HCT116 (cell line): ENCODE data around the gene PADI4. TPM values are rescaled to one million over a fixed set of nuclear protein-coding genes. Genes with fewer than 3 reads are reported as not detected.

Source experiments
- ATAC-seq: fragments of 200-7000 bp; cut with Tn5 transposase; 2 replicates; pipeline ENCODE4 v1.9.1; 2020; ENCODE audit warnings: mild to moderate bottlenecking, moderate library complexity
- BruUV-seq: library from RNA; stranded (reverse); fragments of 400-500 nt; replicated peaks from 2 replicates; lab custom pipeline; 2021; lab: Mats Ljungman, UMichigan
- CTCF ChIA-PET: fragments of 300-600 bp; sonication (Branson Sonifier 250); formaldehyde crosslinking; loops from one replicate; lab custom pipeline; 2021; ENCODE audit warnings: antibody characterized with exemption; lab: Charles Lee
- POLR2A ChIA-PET: fragments of 300-600, 350-600 bp; sonication (Branson Sonifier 250); formaldehyde crosslinking; loops from one replicate; lab custom pipeline; 2021; ENCODE audit warnings: antibody characterized with exemption; lab: Charles Lee
- RAD21 ChIA-PET, 2 experiments: fragments of 300-600 bp; sonication (Branson Sonifier 250); formaldehyde crosslinking; loops; one replicate each; lab custom pipeline; 2023; ENCODE audit warnings: low total read pairs in 2 of 2; ENCODE audit not compliant: uncharacterized antibody in 2 of 2, unreplicated experiment in 2 of 2, low non-redundant PET in 1 of 2; lab: Charles Lee
- DNase-seq: peaks from one replicate; pipeline ENCODE4 v3.0.0-alpha.2; 2010; ENCODE audit warnings: low read depth, low spot score
- H2AFZ ChIP-seq: fragments of 200-600 bp; shearing (Covaris generic), sonication (generic); 2 replicates; pipeline ENCODE4 v1.6.1; 2017; ENCODE audit warnings: low read depth, mixed run types, mixed read lengths, antibody characterized with exemption, low read length; ENCODE audit not compliant: poor library complexity, severe bottlenecking
- H3K27ac ChIP-seq: 2 replicates; pipeline ENCODE4 v1.5.1; 2012; ENCODE audit warnings: low read depth, low read length
- H3K27me3 ChIP-seq: fragments of 200-600 bp; sonication (generic); 2 replicates; pipeline ENCODE4 v1.6.1; 2016; ENCODE audit warnings: mixed run types, low read length, mixed read lengths; ENCODE audit not compliant: insufficient read depth
- H3K36me3 ChIP-seq, 2 experiments: fragments of 200-500 bp in 1 of 2; fragments of 200-600 bp in 1 of 2; sonication (Bioruptor generic) in 1 of 2; sonication (generic) in 1 of 2; 2 replicates each; pipeline versions ENCODE4 v1.5.1 to v1.6.1; 2014 to 2016; ENCODE audit warnings: low read length in 2 of 2, inconsistent platforms in 1 of 2, mixed read lengths in 1 of 2, mixed run types in 1 of 2; ENCODE audit not compliant: insufficient read depth in 2 of 2, control insufficient read depth in 1 of 2
- H3K4me1 ChIP-seq, 2 experiments: fragments of 200-600 bp in 1 of 2; sonication (generic) in 1 of 2; 2 replicates each; pipeline versions ENCODE4 v1.5.1 to v1.6.1; 2012 to 2017; ENCODE audit warnings: low read length in 2 of 2, inconsistent platforms in 1 of 2, mild to moderate bottlenecking in 1 of 2, mixed read lengths in 1 of 2, mixed run types in 1 of 2, moderate library complexity in 1 of 2; ENCODE audit not compliant: insufficient read depth in 2 of 2, control insufficient read depth in 1 of 2
- H3K4me2 ChIP-seq: fragments of 200-600 bp; sonication (generic); 2 replicates; pipeline ENCODE4 v1.6.1; 2017; ENCODE audit warnings: mixed run types, low read length, mixed read lengths
- H3K4me3 ChIP-seq, 2 experiments: fragments of 200-600 bp in 1 of 2; sonication (generic) in 1 of 2; replicated peaks in 1 of 2; 2 replicates each; pipeline ENCODE4 v1.5.1; 2011 to 2016; ENCODE audit warnings: low read length in 2 of 2, control low read depth in 1 of 2, low read depth in 1 of 2, mild to moderate bottlenecking in 1 of 2, mixed read lengths in 1 of 2, mixed run types in 1 of 2
- H3K79me2 ChIP-seq: fragments of 200-600 bp; sonication (generic); 2 replicates; pipeline ENCODE4 v1.6.1; 2017; ENCODE audit warnings: mild to moderate bottlenecking, mixed run types, low read length, moderate library complexity, mixed read lengths; ENCODE audit not compliant: insufficient read depth
- H3K9ac ChIP-seq: fragments of 200-600 bp; sonication (generic); 2 replicates; pipeline ENCODE4 v1.6.1; 2016; ENCODE audit warnings: low read length, mixed read lengths
- H3K9me2 ChIP-seq: fragments of 200-600 bp; sonication (generic), shearing (Covaris generic); 2 replicates; pipeline ENCODE4 v1.6.1; 2017; ENCODE audit warnings: mixed run types, mild to moderate bottlenecking, moderate library complexity; ENCODE audit not compliant: insufficient read depth
- H3K9me3 ChIP-seq, 2 experiments: fragments of 200-500 bp in 1 of 2; fragments of 200-600 bp in 1 of 2; sonication (Bioruptor generic) in 1 of 2; sonication (generic) in 1 of 2; 2 replicates each; pipeline ENCODE4 v1.6.1; 2014 to 2017; ENCODE audit warnings: low read length in 2 of 2, mixed read lengths in 2 of 2, inconsistent platforms in 1 of 2, low read depth in 1 of 2, mild to moderate bottlenecking in 1 of 2, mixed run types in 1 of 2, moderate library complexity in 1 of 2; ENCODE audit not compliant: control insufficient read depth in 1 of 2, insufficient read depth in 1 of 2
- H4K20me1 ChIP-seq: fragments of 200-600 bp; sonication (generic), shearing (Covaris generic); 2 replicates; pipeline ENCODE4 v1.6.1; 2017; ENCODE audit warnings: mixed run types, mild to moderate bottlenecking, moderate library complexity; ENCODE audit not compliant: insufficient read depth
- CBX3 ChIP-seq: IDR thresholded peaks from 2 replicates; pipeline ENCODE4 v1.6.1; 2012; ENCODE audit warnings: low read depth
- CEBPB ChIP-seq: IDR thresholded peaks from 2 replicates; pipeline ENCODE4 v1.6.1; 2012; ENCODE audit warnings: low read depth
- EGR1 ChIP-seq: IDR thresholded peaks from 2 replicates; pipeline ENCODE4 v1.6.1; 2012; ENCODE audit warnings: low read depth
- ELF1 ChIP-seq: IDR thresholded peaks from 2 replicates; pipeline ENCODE4 v1.6.1; 2012; ENCODE audit warnings: low read depth, borderline replicate concordance
- EZH2 ChIP-seq: fragments of 200-600 bp; sonication (generic); IDR thresholded peaks from 2 replicates; pipeline ENCODE4 v1.6.1; 2017; ENCODE audit warnings: antibody characterized with exemption, mixed run types
- EZH2phosphoT487 ChIP-seq: fragments of 200-600 bp; IDR thresholded peaks from 2 replicates; pipeline ENCODE4 v1.6.1; 2018; ENCODE audit warnings: antibody characterized with exemption, borderline replicate concordance
- JUND ChIP-seq: IDR thresholded peaks from 2 replicates; pipeline ENCODE4 v1.6.1; 2012
- POLR2A ChIP-seq: IDR thresholded peaks from 2 replicates; pipeline ENCODE4 v1.7.0; 2011; ENCODE audit warnings: borderline replicate concordance; ENCODE audit not compliant: insufficient read depth, insufficient read length; ENCODE audit errors: extremely low read depth
- SRF ChIP-seq: IDR thresholded peaks from 2 replicates; pipeline ENCODE4 v1.6.1; 2012; ENCODE audit warnings: low read depth
- YY1 ChIP-seq: IDR thresholded peaks from 2 replicates; pipeline ENCODE4 v1.6.1; 2011; ENCODE audit warnings: low read length, low read depth, moderate library complexity, mild to moderate bottlenecking; ENCODE audit not compliant: insufficient replicate concordance; ENCODE audit errors: extremely low read depth
- ZBTB33 ChIP-seq: IDR thresholded peaks from 2 replicates; pipeline ENCODE4 v1.6.1; 2011; ENCODE audit warnings: mild to moderate bottlenecking, low read length, moderate library complexity; ENCODE audit not compliant: insufficient replicate concordance; ENCODE audit errors: extremely low read depth
- ZFX ChIP-seq: fragments of 450-650 bp; IDR thresholded peaks from 2 replicates; pipeline ENCODE4 v1.6.1; 2017
- ZNF274 ChIP-seq: fragments of 200-500 bp; sonication (Bioruptor generic); IDR thresholded peaks from 2 replicates; pipeline ENCODE4 v1.6.1; 2014; ENCODE audit warnings: mild to moderate bottlenecking, low read depth, low read length, inconsistent platforms
- intact Hi-C: fragments of 100-400 bp; cut with micrococcal nuclease; formaldehyde crosslinking; loops from 2 replicates; pipeline ENCODE4 v1.10.0; 2022
- total RNA-seq: library from RNA; stranded (reverse); gene quantifications from one replicate; pipeline ENCODE4 v1.2.1, GENCODE V29; 2021; ENCODE audit not compliant: unreplicated experiment
- TF ChIP-seq, protein P1 (sequence below): IDR thresholded peaks from 2 replicates; pipeline ENCODE4 v1.6.1; 2012
- TF ChIP-seq, protein P2 (sequence below): IDR thresholded peaks from 2 replicates; pipeline ENCODE4 v1.6.1; 2012

PADI4 gene
- total RNA-seq, 1 experiment from 2014 or later = 0.44 TPM

- TF ChIP-seq SRF (no peak), ZFX (no peak), YY1 (no peak), POLR2A (no peak)
- TF ChIP-seq, protein P1, sequence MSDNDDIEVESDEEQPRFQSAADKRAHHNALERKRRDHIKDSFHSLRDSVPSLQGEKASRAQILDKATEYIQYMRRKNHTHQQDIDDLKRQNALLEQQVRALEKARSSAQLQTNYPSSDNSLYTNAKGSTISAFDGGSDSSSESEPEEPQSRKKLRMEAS = no peak
- TF ChIP-seq, all 23 proteins: peak for 0
- Histone ChIP-seq H3K4me3 (no peak overlapping the region), H3K9ac (no peak overlapping the region), H3K27ac (no peak overlapping the region), H3K4me2 (no peak overlapping the region), H3K9me2 (no peaks in the 10 kb centered on the region), H3K4me1 (no peaks in the 10 kb centered on the region), H3K9me3 (no peaks in the 10 kb centered on the region), H4K20me1 (no peaks in the 10 kb centered on the region), H3K79me2 (no peaks in the 10 kb centered on the region), H2AFZ (no peak overlapping the region), H3K36me3 (no peaks in the 10 kb centered on the region), H3K27me3 (no peaks in the 10 kb centered on the region)
- ATAC-seq = no peak
- CTCF ChIA-PET = no interaction called here
- RAD21 ChIA-PET = no interaction called here
- intact Hi-C loops = no loop called here
- POLR2A ChIA-PET = no interaction called here
- no TSS peak for BruUV-seq
- DNase-seq = no peak
Observed at GRCh38 chr1:17318262-17318661, 10.3 kb downstream of the PADI4 start.

DNA sequence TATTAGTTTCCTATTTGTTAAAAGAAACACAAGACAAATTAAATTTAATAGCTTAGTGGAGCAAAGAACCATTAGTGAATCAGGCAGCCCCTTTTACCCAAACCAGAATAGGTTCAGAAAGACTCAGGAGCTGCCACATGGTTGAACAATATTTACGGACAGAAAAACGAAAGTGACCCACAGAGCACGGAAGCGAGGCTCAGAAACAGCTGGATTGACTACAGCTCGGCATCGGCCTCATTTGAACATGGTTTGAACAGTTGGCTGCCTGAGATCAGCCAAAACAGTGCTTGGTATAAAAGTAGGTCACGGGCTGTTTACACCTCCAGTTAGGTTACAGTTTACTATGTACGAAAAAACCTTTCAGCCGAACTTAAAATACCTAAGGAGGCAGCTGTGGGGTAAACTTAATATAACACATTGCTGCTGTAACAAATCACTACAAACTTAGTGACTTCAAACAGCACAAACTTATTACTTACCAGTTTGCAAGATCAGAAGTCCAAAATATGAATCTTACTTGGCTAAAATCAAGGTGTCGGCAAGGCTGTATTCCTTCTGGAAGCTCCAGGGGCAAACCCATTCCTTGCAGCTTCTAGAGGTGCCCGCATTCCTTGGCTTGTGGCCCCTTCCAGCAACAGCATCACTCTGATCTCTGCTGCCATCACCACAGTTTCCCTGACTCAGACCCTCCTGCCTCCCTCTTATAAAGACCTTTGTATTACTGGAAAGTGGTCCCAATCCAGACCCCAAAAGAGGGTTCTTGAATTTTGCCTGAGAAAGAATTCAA, 11.8 kb downstream of the PADI4 start:
- no peak for ATAC-seq
- ChIA-PET CTCF (no interaction called here), RAD21 (interaction anchor here in 1 of 2 experiments (0.6 kb wide), 1 partner anchor 51 kb away, joined by 3 read pairs; no protein-coding TSS in a partner anchor), POLR2A (no interaction called here)
- Histone ChIP-seq H3K9me2 (no peaks in the 10 kb centered on the region), H3K4me3 (no peak overlapping the region), H3K9ac (no peak overlapping the region), H3K79me2 (no peaks in the 10 kb centered on the region), H3K4me1 (no peaks in the 10 kb centered on the region), H3K36me3 (no peaks in the 10 kb centered on the region), H2AFZ (no peak overlapping the region), H3K9me3 (no peaks in the 10 kb centered on the region), H3K27me3 (no peaks in the 10 kb centered on the region), H3K27ac (no peak overlapping the region), H3K4me2 (no peak overlapping the region), H4K20me1 (no peaks in the 10 kb centered on the region)
- no TSS peak for BruUV-seq
- DNase-seq = no peak
- TF ChIP-seq ELF1 (no peak), ZBTB33 (no peak), EZH2phosphoT487 (no peak), CBX3 (no peak), EGR1 (no peak), ZFX (no peak), POLR2A (no peak), JUND (no peak), CEBPB (no peak), SRF (no peak), ZNF274 (no peak), EZH2 (no peak)
- TF ChIP-seq, protein P2, sequence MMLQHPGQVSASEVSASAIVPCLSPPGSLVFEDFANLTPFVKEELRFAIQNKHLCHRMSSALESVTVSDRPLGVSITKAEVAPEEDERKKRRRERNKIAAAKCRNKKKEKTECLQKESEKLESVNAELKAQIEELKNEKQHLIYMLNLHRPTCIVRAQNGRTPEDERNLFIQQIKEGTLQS = no peak
- intact Hi-C loops = no loop called here
